Measurements from ENCODE around the gene APH1A. TPM values are rescaled to one million over a fixed set of nuclear protein-coding genes. Genes with fewer than 3 reads are reported as not detected.

Gene APH1A
- total RNA-seq, 1 experiment from 2014 or later = 115 TPM

DNA sequence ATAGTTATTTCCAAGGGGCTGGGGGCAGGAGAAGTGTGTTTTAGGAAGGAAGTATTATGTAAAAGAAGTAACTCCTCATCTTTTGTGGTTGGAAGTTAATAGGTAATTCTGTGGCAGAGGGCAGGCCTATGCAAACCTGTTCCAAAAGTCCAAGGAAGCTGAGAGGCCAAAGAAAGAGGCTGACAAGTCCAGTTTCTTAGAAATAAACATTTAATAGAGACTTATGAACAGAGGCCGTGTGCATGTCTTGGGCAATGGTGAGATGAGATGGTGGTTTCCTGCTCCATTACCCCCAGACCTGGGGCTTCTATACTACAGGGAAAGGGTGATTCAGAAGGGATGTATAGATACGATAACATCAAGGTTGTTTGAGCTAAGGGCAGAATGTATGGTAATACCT is 18.9 kb downstream of the APH1A start:
- Histone ChIP-seq H3K79me1 (ENCODE audit: insufficient read depth, low read depth, low read length, poor library complexity, severe bottlenecking) (no peaks in the 10 kb centered on the region), H4K91ac (ENCODE audit: insufficient read length, low read depth, low read length) (no peak overlapping the region), H2AFZ (ENCODE audit: low read length) (no peak overlapping the region), H2BK120ac (ENCODE audit: low read depth, low read length, poor library complexity, severe bottlenecking) (no peak overlapping the region), H3K4me1 (ENCODE audit: insufficient read depth, low read length) (no peaks in the 10 kb centered on the region), H3K14ac (ENCODE audit: insufficient read depth, low read length) (no peak overlapping the region), H3K9ac (ENCODE audit: extremely low read depth, insufficient read length, low read length) (no peak overlapping the region), H3K18ac (ENCODE audit: insufficient read length, low read depth, low read length) (no peak overlapping the region), H3K9me3 (ENCODE audit: control insufficient read depth, low read depth, low read length) (no peaks in the 10 kb centered on the region), H3K27ac (ENCODE audit: insufficient read length, low read depth, low read length) (no peak overlapping the region), H3K27me3 (ENCODE audit: insufficient read depth, low read length) (no peaks in the 10 kb centered on the region), H3K23me2 (ENCODE audit: insufficient read length, low read depth, low read length, poor library complexity, severe bottlenecking) (no peaks in the 10 kb centered on the region), H4K5ac (ENCODE audit: insufficient read length, low read depth, low read length) (no peak overlapping the region), H3K56ac (ENCODE audit: insufficient read length, low read depth, low read length) (no peak overlapping the region), H2BK12ac (ENCODE audit: insufficient read length, low read depth, low read length) (no peak overlapping the region), H3K4ac (ENCODE audit: low read depth, low read length) (no peak overlapping the region), H2BK20ac (ENCODE audit: low read depth, low read length, poor library complexity, severe bottlenecking) (no peak overlapping the region), H3T11ph (ENCODE audit: low read length) (no peak overlapping the region), H3K23ac (ENCODE audit: insufficient read length, low read depth, low read length) (no peak overlapping the region), H3K4me2 (ENCODE audit: insufficient read depth, insufficient read length, low read length) (no peak overlapping the region), H2AK5ac (ENCODE audit: insufficient read length, low read length) (no peak overlapping the region), H4K8ac (replicated peaks; ENCODE audit: insufficient read length, low read depth, low read length) (no peak overlapping the region), H4K20me1 (ENCODE audit: control insufficient read depth, insufficient read depth, insufficient read length) (no peaks in the 10 kb centered on the region), H2BK15ac (ENCODE audit: low read depth, low read length) (no peak overlapping the region), H3K79me2 (ENCODE audit: insufficient read depth, low read length) (no peaks in the 10 kb centered on the region), H2BK5ac (ENCODE audit: insufficient read length, low read length) (no peak overlapping the region)
- no peaks in the 10 kb centered on the region for H3K9me3 Mint-ChIP-seq
- no peak overlapping the region for H3K27ac Mint-ChIP-seq
- no peak overlapping the region for H3K4me3 Mint-ChIP-seq
- DNase-seq = no peak
- WGBS (ENCODE audit: extremely low coverage, insufficient read length, low lambda C conversion rate) = no CpG with 5 or more reads among the region's 2 CpGs
- no peaks in the 10 kb centered on the region for H3K27me3 Mint-ChIP-seq (ENCODE audit: low read depth)
- no peaks in the 10 kb centered on the region for H3K36me3 Mint-ChIP-seq (ENCODE audit: insufficient read depth in 1 of 3, low read depth in 3 of 3)
- no peaks in the 10 kb centered on the region for H3K4me1 Mint-ChIP-seq
- TF ChIP-seq, protein P1, sequence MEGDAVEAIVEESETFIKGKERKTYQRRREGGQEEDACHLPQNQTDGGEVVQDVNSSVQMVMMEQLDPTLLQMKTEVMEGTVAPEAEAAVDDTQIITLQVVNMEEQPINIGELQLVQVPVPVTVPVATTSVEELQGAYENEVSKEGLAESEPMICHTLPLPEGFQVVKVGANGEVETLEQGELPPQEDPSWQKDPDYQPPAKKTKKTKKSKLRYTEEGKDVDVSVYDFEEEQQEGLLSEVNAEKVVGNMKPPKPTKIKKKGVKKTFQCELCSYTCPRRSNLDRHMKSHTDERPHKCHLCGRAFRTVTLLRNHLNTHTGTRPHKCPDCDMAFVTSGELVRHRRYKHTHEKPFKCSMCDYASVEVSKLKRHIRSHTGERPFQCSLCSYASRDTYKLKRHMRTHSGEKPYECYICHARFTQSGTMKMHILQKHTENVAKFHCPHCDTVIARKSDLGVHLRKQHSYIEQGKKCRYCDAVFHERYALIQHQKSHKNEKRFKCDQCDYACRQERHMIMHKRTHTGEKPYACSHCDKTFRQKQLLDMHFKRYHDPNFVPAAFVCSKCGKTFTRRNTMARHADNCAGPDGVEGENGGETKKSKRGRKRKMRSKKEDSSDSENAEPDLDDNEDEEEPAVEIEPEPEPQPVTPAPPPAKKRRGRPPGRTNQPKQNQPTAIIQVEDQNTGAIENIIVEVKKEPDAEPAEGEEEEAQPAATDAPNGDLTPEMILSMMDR (conservative IDR thresholded peaks at IDR 0.05) = no peak

All from H9 (cell line).